Measurements from ENCODE around the gene TRAK1.

The TRAK1 gene

DNA sequence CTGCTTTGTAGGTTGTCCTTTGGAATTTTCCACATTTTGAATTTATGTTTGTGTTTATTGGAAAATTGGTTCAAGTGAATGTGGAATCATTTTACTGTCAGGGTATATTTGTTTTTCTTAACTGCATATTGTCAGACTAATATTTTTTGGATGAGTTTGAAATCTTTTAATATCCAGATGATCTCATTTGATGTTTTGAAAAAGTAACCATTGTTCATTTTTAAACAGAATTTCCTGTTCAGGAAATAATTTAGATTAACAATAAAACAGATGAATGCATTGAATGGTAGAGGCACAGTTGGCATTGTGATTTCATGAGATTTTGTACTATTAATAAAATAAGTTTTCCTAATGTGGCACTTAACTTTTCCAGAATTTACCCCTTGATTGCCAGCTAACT is 15.5 kb downstream of the TRAK1 start:
- no peak for FAIRE-seq
- DNase-seq (ENCODE audit: insufficient read length, low spot score) = no peak
- TF ChIP-seq PAX5 (IDR thresholded peaks at IDR 0.05; ENCODE audit: insufficient read depth, low read length, severe bottlenecking) = no peak
- no peak for TF ChIP-seq SPI1 (IDR thresholded peaks at IDR 0.05; ENCODE audit: low read depth, low read length)
- TF ChIP-seq POLR2A (IDR thresholded peaks at IDR 0.05; ENCODE audit: low read depth, low read length) = no peak
- no peak for TF ChIP-seq POLR2AphosphoS5 (IDR thresholded peaks at IDR 0.05; ENCODE audit: low read depth, low read length)
- no peak for TF ChIP-seq TAF1 (IDR thresholded peaks at IDR 0.05; ENCODE audit: low read depth, low read length)
- no peak for TF ChIP-seq POU2F2 (IDR thresholded peaks at IDR 0.05; ENCODE audit: low read depth, low read length)

GRCh38 chr3:42110631-42111030 is 19.5 kb downstream of the TRAK1 start:
- no peak for TF ChIP-seq PAX5 (IDR thresholded peaks at IDR 0.05; ENCODE audit: insufficient read depth, low read length, severe bottlenecking)
- no peak for TF ChIP-seq POLR2A (IDR thresholded peaks at IDR 0.05; ENCODE audit: low read depth, low read length)
- TF ChIP-seq TAF1 (IDR thresholded peaks at IDR 0.05; ENCODE audit: low read depth, low read length) = no peak
- TF ChIP-seq POLR2AphosphoS5 (IDR thresholded peaks at IDR 0.05; ENCODE audit: low read depth, low read length) = no peak
- no peak for TF ChIP-seq SPI1 (IDR thresholded peaks at IDR 0.05; ENCODE audit: low read depth, low read length)
- DNase-seq (ENCODE audit: insufficient read length, low spot score) = no peak
- FAIRE-seq = no peak

DNA sequence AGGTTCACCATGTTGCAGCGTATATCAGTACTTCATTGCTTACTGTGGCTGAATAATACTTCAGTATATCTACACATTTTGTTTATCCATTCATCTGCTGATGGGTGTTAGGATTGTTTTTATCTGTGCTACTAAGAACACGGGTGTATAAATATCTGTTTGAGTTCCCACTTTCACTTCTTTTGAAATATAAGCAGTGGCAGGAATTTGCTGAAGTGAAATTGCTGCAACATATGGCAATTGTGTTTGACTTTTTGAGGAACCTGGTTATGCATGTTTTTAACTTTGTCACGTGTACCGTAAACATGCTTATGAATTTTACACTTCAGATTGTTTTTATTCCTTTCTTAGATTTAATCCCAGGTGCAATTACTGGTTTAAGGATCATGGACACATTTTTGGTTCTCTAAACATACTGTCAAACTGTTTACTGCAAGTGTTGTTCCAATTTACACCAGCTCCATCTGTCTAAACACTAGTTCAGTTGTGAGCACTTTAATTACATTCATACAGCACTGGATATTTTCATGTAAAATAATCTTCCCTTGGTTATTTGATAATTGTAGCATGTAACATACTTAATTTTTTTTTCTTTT is 23.1 kb downstream of the TRAK1 start:
- FAIRE-seq (peak; percentile 33), DNase-seq (ENCODE audit: insufficient read length, low spot score) (no peak)
- TF ChIP-seq POLR2AphosphoS5 (IDR thresholded peaks at IDR 0.05; ENCODE audit: low read depth, low read length) (no peak), TAF1 (IDR thresholded peaks at IDR 0.05; ENCODE audit: low read depth, low read length) (no peak), PAX5 (IDR thresholded peaks at IDR 0.05; ENCODE audit: insufficient read depth, low read length, severe bottlenecking) (no peak), POLR2A (IDR thresholded peaks at IDR 0.05; ENCODE audit: low read depth, low read length) (no peak), POU2F2 (IDR thresholded peaks at IDR 0.05; ENCODE audit: low read depth, low read length) (no peak), SPI1 (IDR thresholded peaks at IDR 0.05; ENCODE audit: low read depth, low read length) (no peak)

- FAIRE-seq (no peak), DNase-seq (ENCODE audit: insufficient read length, low spot score) (no peak)
- TF ChIP-seq SPI1 (IDR thresholded peaks at IDR 0.05; ENCODE audit: low read depth, low read length) = no peak
- no peak for TF ChIP-seq POLR2AphosphoS5 (IDR thresholded peaks at IDR 0.05; ENCODE audit: low read depth, low read length)
- TF ChIP-seq POLR2A (IDR thresholded peaks at IDR 0.05; ENCODE audit: low read depth, low read length) = no peak
- no peak for TF ChIP-seq PAX5 (IDR thresholded peaks at IDR 0.05; ENCODE audit: insufficient read depth, low read length, severe bottlenecking)
- no peak for TF ChIP-seq TAF1 (IDR thresholded peaks at IDR 0.05; ENCODE audit: low read depth, low read length)
Measured at GRCh38 chr3:42115215-42115614, 24.1 kb downstream of the TRAK1 start.

- FAIRE-seq (no peak), DNase-seq (ENCODE audit: insufficient read length, low spot score) (no peak)
- TF ChIP-seq POLR2A (IDR thresholded peaks at IDR 0.05; ENCODE audit: low read depth, low read length) = no peak
- TF ChIP-seq POU2F2 (IDR thresholded peaks at IDR 0.05; ENCODE audit: low read depth, low read length) = no peak
- TF ChIP-seq POLR2AphosphoS5 (IDR thresholded peaks at IDR 0.05; ENCODE audit: low read depth, low read length) = no peak
- TF ChIP-seq PAX5 (IDR thresholded peaks at IDR 0.05; ENCODE audit: insufficient read depth, low read length, severe bottlenecking) = no peak
- TF ChIP-seq SPI1 (IDR thresholded peaks at IDR 0.05; ENCODE audit: low read depth, low read length) = no peak
- TF ChIP-seq TAF1 (IDR thresholded peaks at IDR 0.05; ENCODE audit: low read depth, low read length) = no peak
Measured at GRCh38 chr3:42115946-42116345, 24.8 kb downstream of the TRAK1 start.

DNA sequence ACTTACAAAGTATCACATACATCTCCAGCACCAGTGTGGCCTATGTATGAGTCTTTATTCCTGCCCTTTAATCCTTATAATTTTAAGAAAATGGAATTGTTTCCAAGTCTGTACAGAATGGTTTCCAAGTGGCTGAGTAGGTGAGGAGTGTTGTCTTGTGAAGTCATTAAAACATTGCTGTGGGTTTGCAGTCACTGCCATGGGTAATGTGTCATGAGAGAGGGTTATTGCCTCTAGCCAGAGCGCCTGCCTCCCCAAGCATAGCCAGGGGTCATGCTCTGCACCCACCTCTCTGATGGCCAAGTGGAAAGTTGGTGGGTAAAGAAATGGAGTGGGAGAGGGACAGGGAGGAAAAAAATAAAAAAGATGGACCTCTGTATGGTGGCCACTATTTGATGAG is 25.3 kb downstream of the TRAK1 start:
- no peak for FAIRE-seq
- TF ChIP-seq POU2F2 (IDR thresholded peaks at IDR 0.05; ENCODE audit: low read depth, low read length) = no peak
- no peak for TF ChIP-seq PAX5 (IDR thresholded peaks at IDR 0.05; ENCODE audit: insufficient read depth, low read length, severe bottlenecking)
- TF ChIP-seq SPI1 (IDR thresholded peaks at IDR 0.05; ENCODE audit: low read depth, low read length) = no peak
- TF ChIP-seq POLR2AphosphoS5 (IDR thresholded peaks at IDR 0.05; ENCODE audit: low read depth, low read length) = no peak
- TF ChIP-seq POLR2A (IDR thresholded peaks at IDR 0.05; ENCODE audit: low read depth, low read length) = no peak
- TF ChIP-seq TAF1 (IDR thresholded peaks at IDR 0.05; ENCODE audit: low read depth, low read length) = no peak
- DNase-seq (ENCODE audit: insufficient read length, low spot score) = no peak

GRCh38 chr3:42117175-42118008 is 26.2 kb downstream of the TRAK1 start:
- no peak for DNase-seq (ENCODE audit: insufficient read length, low spot score)
- no peak for FAIRE-seq
- no peak for TF ChIP-seq POLR2AphosphoS5 (IDR thresholded peaks at IDR 0.05; ENCODE audit: low read depth, low read length)
- no peak for TF ChIP-seq POU2F2 (IDR thresholded peaks at IDR 0.05; ENCODE audit: low read depth, low read length)
- TF ChIP-seq PAX5 (IDR thresholded peaks at IDR 0.05; ENCODE audit: insufficient read depth, low read length, severe bottlenecking) = no peak
- TF ChIP-seq TAF1 (IDR thresholded peaks at IDR 0.05; ENCODE audit: low read depth, low read length) = no peak
- no peak for TF ChIP-seq SPI1 (IDR thresholded peaks at IDR 0.05; ENCODE audit: low read depth, low read length)
- TF ChIP-seq POLR2A (IDR thresholded peaks at IDR 0.05; ENCODE audit: low read depth, low read length) = no peak

- DNase-seq (ENCODE audit: insufficient read length, low spot score) (peak; percentile 59), FAIRE-seq (peak; percentile 93)
- TF ChIP-seq SPI1 (IDR thresholded peaks at IDR 0.05; ENCODE audit: low read depth, low read length) (no peak), POLR2A (IDR thresholded peaks at IDR 0.05; ENCODE audit: low read depth, low read length) (no peak), PAX5 (IDR thresholded peaks at IDR 0.05; ENCODE audit: insufficient read depth, low read length, severe bottlenecking) (no peak), POLR2AphosphoS5 (IDR thresholded peaks at IDR 0.05; ENCODE audit: low read depth, low read length) (no peak), TAF1 (IDR thresholded peaks at IDR 0.05; ENCODE audit: low read depth, low read length) (no peak), POU2F2 (IDR thresholded peaks at IDR 0.05; ENCODE audit: low read depth, low read length) (no peak)
Measured at GRCh38 chr3:42118762-42119361, 27.7 kb downstream of the TRAK1 start.

Data from GM12891 (cell line).